SK-N-SH (cell line): ENCODE measurements around the gene DNMT3B. TPM values are rescaled to one million over a fixed set of nuclear protein-coding genes. Genes with fewer than 3 reads are reported as not detected.

Source experiments
- CTCF ChIA-PET: fragments of 300-600, 350-600 bp; formaldehyde crosslinking; extraction: SDS; loops from one replicate; lab custom pipeline; 2021; lab: Yijun Ruan, JAX
- POLR2A ChIA-PET: fragments of 350-600 bp; sonication (Branson Sonifier 250); formaldehyde crosslinking; extraction: SDS; loops from one replicate; lab custom pipeline; 2020; ENCODE audit warnings: antibody characterized with exemption, inconsistent platforms; lab: Yijun Ruan, JAX
- DNase-seq: peaks from one replicate; pipeline ENCODE4 v3.0.0; 2012
- H2AFZ ChIP-seq: fragments of 200-600 bp; sonication (generic); 2 replicates; pipeline ENCODE4 v1.8.1; 2016; ENCODE audit warnings: antibody characterized with exemption, mild to moderate bottlenecking, low read depth
- H3F3A ChIP-seq: fragments of 200-600 bp; sonication (generic); replicated peaks from 2 replicates; pipeline ENCODE3; 2016; ENCODE audit warnings: antibody characterized with exemption, mild to moderate bottlenecking; ENCODE audit not compliant: insufficient read depth
- H3K27ac ChIP-seq, 2 experiments: fragments of 200-500 bp in 1 of 2; fragments of 200-600 bp in 1 of 2; sonication (Bioruptor generic) in 1 of 2; sonication (generic), shearing (Covaris generic) in 1 of 2; 2 replicates each; pipeline versions ENCODE4 v1.5.1 to v1.6.1; 2014 to 2016; ENCODE audit warnings: low read depth in 2 of 2, inconsistent platforms in 1 of 2, low read length in 1 of 2, mild to moderate bottlenecking in 1 of 2, mixed read lengths in 1 of 2
- H3K27me3 ChIP-seq: fragments of 200-600 bp; sonication (generic), shearing (Covaris generic); 2 replicates; pipeline ENCODE4 v1.6.1; 2016; ENCODE audit warnings: mixed run types; ENCODE audit not compliant: insufficient read depth
- H3K36me3 ChIP-seq, 2 experiments: fragments of 200-500 bp in 1 of 2; fragments of 200-600 bp in 1 of 2; sonication (Bioruptor generic) in 1 of 2; sonication (generic) in 1 of 2; replicated peaks in 1 of 2; 2 replicates each; pipeline versions ENCODE3 to v1.5.1; 2014 to 2016; ENCODE audit warnings: low read length in 1 of 2, mild to moderate bottlenecking in 1 of 2; ENCODE audit not compliant: insufficient read depth in 2 of 2, control insufficient read depth in 1 of 2
- H3K4me1 ChIP-seq, 2 experiments: fragments of 200-500 bp in 1 of 2; fragments of 200-600 bp in 1 of 2; sonication (Bioruptor generic) in 1 of 2; sonication (generic), shearing (Covaris generic) in 1 of 2; 2 replicates each; pipeline versions ENCODE4 v1.5.1 to v1.6.1; 2014 to 2016; ENCODE audit warnings: low read depth in 1 of 2, low read length in 1 of 2, mixed run types in 1 of 2; ENCODE audit not compliant: insufficient read depth in 2 of 2, control insufficient read depth in 1 of 2
- H3K4me2 ChIP-seq: fragments of 200-600 bp; sonication (generic), shearing (Covaris generic); 2 replicates; pipeline ENCODE4 v1.6.1; 2017; ENCODE audit warnings: mixed run types
- H3K4me3 ChIP-seq, 2 experiments: fragments of 200-500 bp in 1 of 2; fragments of 200-600 bp in 1 of 2; sonication (Bioruptor generic) in 1 of 2; sonication (generic), shearing (Covaris generic) in 1 of 2; 2 replicates each; pipeline versions ENCODE4 v1.5.1 to v1.8.1; 2014 to 2016; ENCODE audit warnings: low read depth in 2 of 2, inconsistent platforms in 1 of 2, low read length in 1 of 2, mild to moderate bottlenecking in 1 of 2, mixed read lengths in 1 of 2, moderate library complexity in 1 of 2
- H3K79me2 ChIP-seq: fragments of 200-600 bp; sonication (generic); 2 replicates; pipeline ENCODE4 v1.8.1; 2017; ENCODE audit warnings: mild to moderate bottlenecking; ENCODE audit not compliant: insufficient read depth
- H3K9ac ChIP-seq: fragments of 200-600 bp; sonication (generic); 2 replicates; pipeline ENCODE4 v1.6.1; 2017; ENCODE audit warnings: mixed run types
- H3K9me2 ChIP-seq: fragments of 200-600 bp; sonication (generic); 2 replicates; pipeline ENCODE4 v1.6.1; 2017; ENCODE audit warnings: mixed run types
- H3K9me3 ChIP-seq: fragments of 200-600 bp; sonication (generic); 2 replicates; pipeline ENCODE4 v1.6.1; 2017; ENCODE audit warnings: mixed run types, mild to moderate bottlenecking, moderate library complexity
- H4K20me1 ChIP-seq: fragments of 200-600 bp; sonication (generic); 2 replicates; pipeline ENCODE4 v1.6.1; 2017; ENCODE audit warnings: mild to moderate bottlenecking, mixed run types; ENCODE audit not compliant: insufficient read depth
- ELF1 ChIP-seq: IDR thresholded peaks from 2 replicates; pipeline ENCODE4 v1.4.0; 2012
- EZH2phosphoT487 ChIP-seq: fragments of 200-600 bp; sonication (generic); IDR thresholded peaks from 2 replicates; pipeline ENCODE4 v1.6.1; 2017; ENCODE audit warnings: low read depth, mixed run types, mild to moderate bottlenecking, antibody characterized with exemption, moderate library complexity, borderline replicate concordance
- MEF2A ChIP-seq: IDR thresholded peaks from 2 replicates; pipeline ENCODE4 v1.4.0; 2012; ENCODE audit warnings: low read depth, borderline replicate concordance
- MXI1 ChIP-seq: IDR thresholded peaks from 2 replicates; pipeline ENCODE4 v1.6.1; 2012; ENCODE audit warnings: mild to moderate bottlenecking, low read depth, low read length, improper control_type of control experiment
- NRF1 ChIP-seq: IDR thresholded peaks from 2 replicates; pipeline ENCODE4 v1.6.1; 2012; ENCODE audit warnings: low read depth, mild to moderate bottlenecking, low read length
- RAD21 ChIP-seq: IDR thresholded peaks from 2 replicates; pipeline ENCODE4 v1.6.1; 2012; ENCODE audit warnings: mild to moderate bottlenecking, low read length
- RFX5 ChIP-seq: IDR thresholded peaks from 2 replicates; pipeline ENCODE4 v1.6.1; 2012; ENCODE audit warnings: mild to moderate bottlenecking, improper control_type of control experiment, low read length
- RXRA ChIP-seq: IDR thresholded peaks from 2 replicates; pipeline ENCODE4 v1.4.0; 2012; ENCODE audit warnings: low read depth, mild to moderate bottlenecking, borderline replicate concordance
- TAF1 ChIP-seq: IDR thresholded peaks from 2 replicates; pipeline ENCODE4 v1.6.1; 2012; ENCODE audit warnings: low read depth, mild to moderate bottlenecking, low read length, moderate library complexity, borderline replicate concordance
- TCF12 ChIP-seq: IDR thresholded peaks from 2 replicates; pipeline ENCODE4 v1.4.0; 2012
- TEAD4 ChIP-seq: IDR thresholded peaks from 2 replicates; pipeline ENCODE4 v1.4.0; 2012; ENCODE audit warnings: mild to moderate bottlenecking, borderline replicate concordance; ENCODE audit not compliant: insufficient read depth
- YY1 ChIP-seq: IDR thresholded peaks from 2 replicates; pipeline ENCODE4 v1.4.0; 2012; ENCODE audit warnings: low read depth, mild to moderate bottlenecking
- WGBS: methylation state at CpG from one replicate; pipeline ENCODE4 v1.1.6; 2017; ENCODE audit warnings: low lambda C conversion rate; 5-methylcytosine and 5-hydroxymethylcytosine counted together
- polyA plus RNA-seq, 3 experiments: library from polyadenylated mRNA; depleted of rRNA; stranded (reverse); fragments of >200 nt; gene quantifications; 2 replicates each; pipeline ENCODE4 v1.2.3, GENCODE V29; 2012
- TF ChIP-seq, protein P1 (sequence below): IDR thresholded peaks from 2 replicates; pipeline ENCODE4 v1.6.1; 2012; ENCODE audit warnings: mild to moderate bottlenecking, low read depth, low read length, moderate library complexity
- TF ChIP-seq, protein P2 (sequence below): IDR thresholded peaks from 2 replicates; pipeline ENCODE4 v1.4.0; 2012; ENCODE audit warnings: low read depth
- TF ChIP-seq, protein P3 (sequence below): fragments of 150-350 bp; IDR thresholded peaks from 2 replicates; pipeline ENCODE4 v1.6.1; 2016; ENCODE audit warnings: mild to moderate bottlenecking, low read depth, low read length
- TF ChIP-seq, protein P4 (sequence below): fragments of 150-350 bp; IDR thresholded peaks from 2 replicates; pipeline ENCODE4 v1.6.1; 2017; ENCODE audit warnings: antibody characterized with exemption, low read length, low read depth, borderline replicate concordance

DNMT3B gene
- polyA plus RNA-seq, 1 of the 3 experiments (the other 2 are of a cell fraction) = 2.2 TPM

DNA sequence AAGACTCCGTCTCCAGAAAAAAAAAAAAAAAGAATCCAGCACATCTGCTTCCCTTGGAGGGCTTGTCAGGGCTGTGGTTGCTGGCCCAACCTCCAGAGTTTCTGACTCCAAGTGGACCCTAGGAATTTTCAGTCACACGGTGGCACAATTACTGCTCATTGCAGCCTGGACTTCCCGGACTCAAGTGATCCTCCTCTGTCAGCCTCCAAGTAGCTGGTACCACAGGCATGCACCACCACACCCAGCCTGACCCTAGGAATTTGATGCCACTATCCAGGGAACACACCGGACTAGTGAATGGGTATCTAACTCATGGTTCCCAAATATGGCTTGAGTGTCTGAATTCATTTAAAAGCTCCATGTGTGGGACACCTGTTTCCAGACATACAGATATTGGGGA, 47.7 kb downstream of the DNMT3B start:
- Histone ChIP-seq H3K4me2 (no peak overlapping the region), H4K20me1 (no peaks in the 10 kb centered on the region), H3K79me2 (no peaks in the 10 kb centered on the region), H3K9me2 (no peaks in the 10 kb centered on the region), H3K4me1 (no peaks in the 10 kb centered on the region), H3K4me3 (no peak overlapping the region), H3K9ac (no peak overlapping the region), H2AFZ (no peak overlapping the region), H3F3A (no peaks in the 10 kb centered on the region), H3K27ac (no peak overlapping the region), H3K36me3 (peaks cover 0 to 2% of the 10 kb centered on the region in 2 experiments), H3K27me3 (no peaks in the 10 kb centered on the region), H3K9me3 (no peaks in the 10 kb centered on the region)
- ChIA-PET CTCF (interaction anchor here (0.7 to 5.1 kb wide), 3 partner anchors 12 to 31 kb away, joined by 3 to 27 read pairs (median 5); no protein-coding TSS in a partner anchor), POLR2A (no interaction called here)
- WGBS = 89% methylated on average over 4 of the region's 4 CpGs
- DNase-seq = no peak
- TF ChIP-seq ELF1 (no peak), MEF2A (no peak), YY1 (no peak), RXRA (no peak), TCF12 (no peak), TAF1 (no peak), TEAD4 (no peak), RAD21 (no peak), RFX5 (no peak)
- TF ChIP-seq, protein P1, sequence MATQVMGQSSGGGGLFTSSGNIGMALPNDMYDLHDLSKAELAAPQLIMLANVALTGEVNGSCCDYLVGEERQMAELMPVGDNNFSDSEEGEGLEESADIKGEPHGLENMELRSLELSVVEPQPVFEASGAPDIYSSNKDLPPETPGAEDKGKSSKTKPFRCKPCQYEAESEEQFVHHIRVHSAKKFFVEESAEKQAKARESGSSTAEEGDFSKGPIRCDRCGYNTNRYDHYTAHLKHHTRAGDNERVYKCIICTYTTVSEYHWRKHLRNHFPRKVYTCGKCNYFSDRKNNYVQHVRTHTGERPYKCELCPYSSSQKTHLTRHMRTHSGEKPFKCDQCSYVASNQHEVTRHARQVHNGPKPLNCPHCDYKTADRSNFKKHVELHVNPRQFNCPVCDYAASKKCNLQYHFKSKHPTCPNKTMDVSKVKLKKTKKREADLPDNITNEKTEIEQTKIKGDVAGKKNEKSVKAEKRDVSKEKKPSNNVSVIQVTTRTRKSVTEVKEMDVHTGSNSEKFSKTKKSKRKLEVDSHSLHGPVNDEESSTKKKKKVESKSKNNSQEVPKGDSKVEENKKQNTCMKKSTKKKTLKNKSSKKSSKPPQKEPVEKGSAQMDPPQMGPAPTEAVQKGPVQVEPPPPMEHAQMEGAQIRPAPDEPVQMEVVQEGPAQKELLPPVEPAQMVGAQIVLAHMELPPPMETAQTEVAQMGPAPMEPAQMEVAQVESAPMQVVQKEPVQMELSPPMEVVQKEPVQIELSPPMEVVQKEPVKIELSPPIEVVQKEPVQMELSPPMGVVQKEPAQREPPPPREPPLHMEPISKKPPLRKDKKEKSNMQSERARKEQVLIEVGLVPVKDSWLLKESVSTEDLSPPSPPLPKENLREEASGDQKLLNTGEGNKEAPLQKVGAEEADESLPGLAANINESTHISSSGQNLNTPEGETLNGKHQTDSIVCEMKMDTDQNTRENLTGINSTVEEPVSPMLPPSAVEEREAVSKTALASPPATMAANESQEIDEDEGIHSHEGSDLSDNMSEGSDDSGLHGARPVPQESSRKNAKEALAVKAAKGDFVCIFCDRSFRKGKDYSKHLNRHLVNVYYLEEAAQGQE = no peak
- TF ChIP-seq, protein P2, sequence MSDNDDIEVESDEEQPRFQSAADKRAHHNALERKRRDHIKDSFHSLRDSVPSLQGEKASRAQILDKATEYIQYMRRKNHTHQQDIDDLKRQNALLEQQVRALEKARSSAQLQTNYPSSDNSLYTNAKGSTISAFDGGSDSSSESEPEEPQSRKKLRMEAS = no peak
- TF ChIP-seq, protein P3, sequence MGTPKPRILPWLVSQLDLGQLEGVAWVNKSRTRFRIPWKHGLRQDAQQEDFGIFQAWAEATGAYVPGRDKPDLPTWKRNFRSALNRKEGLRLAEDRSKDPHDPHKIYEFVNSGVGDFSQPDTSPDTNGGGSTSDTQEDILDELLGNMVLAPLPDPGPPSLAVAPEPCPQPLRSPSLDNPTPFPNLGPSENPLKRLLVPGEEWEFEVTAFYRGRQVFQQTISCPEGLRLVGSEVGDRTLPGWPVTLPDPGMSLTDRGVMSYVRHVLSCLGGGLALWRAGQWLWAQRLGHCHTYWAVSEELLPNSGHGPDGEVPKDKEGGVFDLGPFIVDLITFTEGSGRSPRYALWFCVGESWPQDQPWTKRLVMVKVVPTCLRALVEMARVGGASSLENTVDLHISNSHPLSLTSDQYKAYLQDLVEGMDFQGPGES = no peak

DNA sequence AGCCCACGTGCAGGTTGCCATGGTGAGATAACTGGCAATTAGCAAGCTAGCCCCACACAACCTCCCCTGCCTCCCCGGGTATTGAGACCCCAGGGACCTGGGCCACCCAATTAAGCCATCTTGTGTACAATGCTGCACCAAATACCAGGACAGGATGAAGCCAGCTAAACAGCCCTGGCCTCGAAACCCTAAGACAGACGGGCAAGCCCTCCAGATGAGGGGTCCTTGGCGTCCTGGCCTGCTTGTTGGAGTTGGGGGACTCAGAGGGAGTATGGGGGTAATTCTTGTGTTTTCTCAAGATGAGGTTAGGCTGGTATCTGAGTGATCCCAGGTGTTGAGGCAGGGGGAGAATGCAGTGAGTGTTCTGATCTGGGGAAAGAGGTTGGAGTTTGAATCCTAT, 48.8 kb downstream of the DNMT3B start:
- ChIA-PET CTCF (interaction anchor here (1.4 to 5.1 kb wide), 2 partner anchors 21 to 32 kb away, joined by 5 to 27 read pairs; no protein-coding TSS in a partner anchor), POLR2A (no interaction called here)
- no peak for DNase-seq
- Histone ChIP-seq H3F3A (no peaks in the 10 kb centered on the region), H3K27me3 (no peaks in the 10 kb centered on the region), H3K4me3 (no peak overlapping the region), H3K4me1 (no peaks in the 10 kb centered on the region), H2AFZ (no peak overlapping the region), H3K27ac (no peak overlapping the region), H3K9me3 (no peaks in the 10 kb centered on the region), H3K4me2 (no peak overlapping the region), H4K20me1 (no peaks in the 10 kb centered on the region), H3K36me3 (peaks cover 0 to 2% of the 10 kb centered on the region in 2 experiments), H3K9me2 (no peaks in the 10 kb centered on the region), H3K9ac (no peak overlapping the region), H3K79me2 (no peaks in the 10 kb centered on the region)
- WGBS = 79% methylated on average over 5 of the region's 5 CpGs
- TF ChIP-seq TEAD4 (no peak), EZH2phosphoT487 (no peak), NRF1 (no peak), MXI1 (no peak)
- TF ChIP-seq, protein P3 = no peak
- TF ChIP-seq, protein P2 = no peak
- TF ChIP-seq, protein P4, sequence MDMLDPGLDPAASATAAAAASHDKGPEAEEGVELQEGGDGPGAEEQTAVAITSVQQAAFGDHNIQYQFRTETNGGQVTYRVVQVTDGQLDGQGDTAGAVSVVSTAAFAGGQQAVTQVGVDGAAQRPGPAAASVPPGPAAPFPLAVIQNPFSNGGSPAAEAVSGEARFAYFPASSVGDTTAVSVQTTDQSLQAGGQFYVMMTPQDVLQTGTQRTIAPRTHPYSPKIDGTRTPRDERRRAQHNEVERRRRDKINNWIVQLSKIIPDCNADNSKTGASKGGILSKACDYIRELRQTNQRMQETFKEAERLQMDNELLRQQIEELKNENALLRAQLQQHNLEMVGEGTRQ = no peak
